HG03457 (cell line): ENCODE measurements around the gene CEP250.
"Not testable (repeated sequence)": the region's sequence is repeated elsewhere in the genome, so short reads cannot be mapped to it uniquely, and the experiment has no call there.

Experiments used
- ATAC-seq: cut with Tn5 transposase; IDR thresholded peaks from one replicate; pipeline ENCODE4 v1.9.1; 2021; ENCODE audit warnings: moderate number of reproducible peaks; ENCODE audit not compliant: unreplicated experiment

Gene CEP250

GRCh38 chr20:35517125-35517524 lies 61.7 kb downstream of the CEP250 start:
- ATAC-seq, result no peak

- ATAC-seq, result not testable (repeated sequence)
Observed at GRCh38 chr20:35517767-35518166, 62.4 kb downstream of the CEP250 start.

- no peak for ATAC-seq
Observed at GRCh38 chr20:35518955-35519354, 63.6 kb downstream of the CEP250 start.

GRCh38 chr20:35523298-35523888 lies 68.0 kb downstream of the CEP250 start:
- no peak for ATAC-seq

GRCh38 chr20:35525639-35526038 lies 70.2 kb downstream of the CEP250 start:
- ATAC-seq, result no peak

GRCh38 chr20:35527122-35527769 lies 71.8 kb downstream of the CEP250 start:
- no peak for ATAC-seq

GRCh38 chr20:35529552-35529951 lies 74.2 kb downstream of the CEP250 start, which contains the start of gene C20orf173:
C20orf173 (minus strand) TSS chr20:35529652; CDS start chr20:35529373, 279 bp downstream.
- no peak for ATAC-seq

DNA sequence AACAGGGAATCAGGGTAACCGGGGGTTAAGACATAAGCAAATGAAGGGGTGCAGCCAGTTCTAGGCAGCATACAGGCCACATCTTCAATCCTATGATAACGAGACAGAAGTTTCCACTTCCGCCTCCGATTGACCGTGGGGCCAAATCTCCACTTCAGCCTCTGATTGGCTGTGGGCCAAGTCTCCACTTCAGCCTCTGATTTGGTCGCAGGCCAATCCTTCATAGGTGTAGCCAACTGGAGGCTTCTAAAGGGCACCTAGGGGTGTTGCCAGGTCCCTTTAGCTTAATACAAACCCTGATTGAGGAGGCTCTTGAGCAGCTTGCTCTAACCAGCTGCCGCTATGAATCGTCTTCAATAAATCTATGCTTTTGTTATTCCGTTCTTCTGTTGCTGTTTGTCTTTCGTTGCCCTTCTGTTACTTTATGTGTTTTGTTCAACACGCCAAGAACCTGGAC lies 84.4 kb downstream of the CEP250 start:
- no peak for ATAC-seq

GRCh38 chr20:35541118-35541782 lies 85.9 kb downstream of the CEP250 start:
- ATAC-seq, result no peak

GRCh38 chr20:35541783-35542662 lies 86.6 kb downstream of the CEP250 start, which contains the start of gene ERGIC3:
ERGIC3 (plus strand) TSS chr20:35542078; CDS start chr20:35542098, 20 bp downstream.
- ATAC-seq, result no peak

- no peak for ATAC-seq
Observed at GRCh38 chr20:35542990-35543389, 87.6 kb downstream of the CEP250 start.

DNA sequence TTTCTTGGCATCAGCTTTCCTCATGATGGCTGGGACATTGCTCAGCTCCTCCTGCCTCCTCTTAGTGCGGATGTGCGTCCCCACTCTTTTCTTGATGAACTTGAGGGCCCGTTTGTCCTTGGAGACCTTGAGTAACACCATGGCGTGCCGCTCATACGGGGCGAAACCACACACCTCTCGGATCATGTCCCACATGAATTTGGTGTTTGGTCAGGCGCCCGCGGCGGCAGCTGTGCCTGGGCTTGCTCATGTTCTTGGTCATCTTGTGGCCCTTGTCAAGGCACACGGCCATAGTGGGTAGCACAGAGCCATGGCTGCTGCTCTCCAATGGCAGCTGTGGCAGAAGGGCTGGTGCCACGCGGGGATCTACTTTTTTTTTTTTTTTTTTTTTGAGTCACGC lies 89.0 kb downstream of the CEP250 start:
- ATAC-seq, result no peak

DNA sequence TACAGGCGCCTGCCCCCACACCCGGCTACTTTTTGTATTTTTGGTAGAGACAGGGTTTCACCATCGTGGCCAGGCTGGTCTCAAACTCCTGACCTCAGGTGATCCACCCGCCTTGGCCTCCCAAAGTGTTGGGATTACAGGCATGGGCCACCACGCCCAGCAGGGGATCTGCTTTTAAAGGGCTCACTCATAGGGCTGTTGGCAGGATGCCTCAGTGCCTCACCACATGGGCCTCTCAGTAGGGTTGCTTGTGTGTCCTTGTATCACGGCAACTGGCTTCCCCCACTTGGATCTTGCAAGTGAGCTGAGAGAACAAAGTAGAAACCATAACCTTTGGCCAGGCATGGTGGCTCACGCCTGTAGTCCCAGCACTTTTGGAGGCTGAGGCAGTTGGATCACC lies 89.5 kb downstream of the CEP250 start:
- ATAC-seq, result not testable (repeated sequence)

GRCh38 chr20:35546127-35546526 lies 90.7 kb downstream of the CEP250 start:
- no peak for ATAC-seq

- no peak for ATAC-seq
Observed at GRCh38 chr20:35547329-35547728, 91.9 kb downstream of the CEP250 start.

DNA sequence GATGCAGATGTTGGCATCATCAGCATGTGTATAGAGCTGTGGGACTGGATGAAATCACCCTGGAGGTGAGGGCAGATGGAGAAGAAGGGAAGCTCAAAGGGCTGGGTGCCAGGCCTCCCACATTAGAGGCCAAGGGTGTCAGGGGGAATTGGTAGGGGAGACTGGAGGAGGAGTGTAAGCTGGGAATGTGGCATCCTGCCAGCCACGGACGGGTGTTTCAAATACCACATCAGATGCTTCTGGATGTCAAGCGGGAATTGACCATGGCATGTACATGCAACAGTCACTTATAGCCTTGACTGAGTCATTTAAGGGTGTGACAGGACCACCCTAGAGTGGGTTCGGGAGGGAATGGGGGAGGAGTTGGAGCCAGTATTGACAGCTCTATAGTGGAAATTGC lies 96.1 kb downstream of the CEP250 start:
- ATAC-seq, result no peak

GRCh38 chr20:35552914-35553313 lies 97.5 kb downstream of the CEP250 start:
- no peak for ATAC-seq

- ATAC-seq, result not testable (repeated sequence)
Observed at GRCh38 chr20:35555461-35555860, 100.1 kb downstream of the CEP250 start.

- no peak for ATAC-seq
Observed at GRCh38 chr20:35555951-35556645, 100.7 kb downstream of the CEP250 start.

DNA sequence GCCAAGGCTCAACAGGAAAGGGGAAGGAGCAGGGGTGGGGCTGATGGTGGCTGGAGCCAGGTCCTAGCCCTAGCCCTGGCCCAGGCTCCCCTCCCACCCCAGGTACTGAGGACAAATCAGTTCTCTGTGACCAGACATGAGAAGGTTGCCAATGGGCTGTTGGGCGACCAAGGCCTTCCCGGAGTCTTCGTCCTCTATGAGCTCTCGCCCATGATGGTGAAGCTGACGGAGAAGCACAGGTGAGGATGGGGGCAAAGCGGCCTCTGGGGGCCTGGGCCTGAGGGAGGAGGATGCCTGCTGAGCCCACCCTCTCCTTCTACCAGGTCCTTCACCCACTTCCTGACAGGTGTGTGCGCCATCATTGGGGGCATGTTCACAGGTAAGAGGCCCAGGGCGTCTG lies 101.5 kb downstream of the CEP250 start:
- no peak for ATAC-seq
